Keratinocyte (primary cell): ENCODE results near the gene TP63.

Experiments
- CTCF ChIP-seq, 3 experiments: IDR thresholded peaks in 1 of 3; conservative IDR thresholded peaks in 1 of 3; optimal IDR thresholded peaks in 1 of 3; 2 replicates in 2 of 3; 3 replicates in 1 of 3; pipeline versions ENCODE3 to v1.5.1; 2011; ENCODE audit warnings: low read length in 3 of 3, mild to moderate bottlenecking in 3 of 3, moderate library complexity in 2 of 3, control low read depth in 1 of 3, inconsistent platforms in 1 of 3; ENCODE audit not compliant: insufficient read depth in 2 of 3; ENCODE audit errors: extremely low read depth in 1 of 3
- EZH2 ChIP-seq: IDR thresholded peaks from one replicate; pipeline ENCODE4 v1.6.1; 2012; ENCODE audit warnings: inconsistent platforms, mild to moderate bottlenecking, low read length, moderate library complexity

- TF ChIP-seq CTCF (optimal IDR thresholded peaks at IDR 0.05 in 1 of 3, IDR thresholded peaks at IDR 0.05 in 1 of 3, conservative IDR thresholded peaks at IDR 0.05 in 1 of 3; ENCODE audit: extremely low read depth in 1 of 3, insufficient read depth in 2 of 3, low read length in 3 of 3) = no peak
- no peak for TF ChIP-seq EZH2
Measured at GRCh38 chr3:189836795-189837194, 205.6 kb downstream of the TP63 start.
